ENCODE results near the gene LRRFIP1. TPM values are rescaled to one million over a fixed set of nuclear protein-coding genes. Genes with fewer than 3 reads are reported as not detected.
A peak's percentile ranks its signal among the peaks of the same experiment; 100 is the strongest.

LRRFIP1 gene
- total and polyA plus RNA-seq, 2 of the 13 experiments (the other 11 are each of a cell fraction or from before 2014, with no cell fraction given), result 15.9 to 40.5 TPM

- TF ChIP-seq HINFP (CRISPR knock-in tag; IDR thresholded peaks at IDR 0.05; ENCODE audit: low read depth) (peak; percentile 88), CHCHD3 (CRISPR knock-in tag; IDR thresholded peaks at IDR 0.05) (no peak), ZFP91 (CRISPR knock-in tag; IDR thresholded peaks at IDR 0.05; ENCODE audit: borderline replicate concordance) (peak; percentile 96; the same call in 1 of the 2 replicates), NFKBIZ (CRISPR knock-in tag; IDR thresholded peaks at IDR 0.05) (no peak; the same call in none of the 2 replicates), ZXDC (CRISPR knock-in tag; IDR thresholded peaks at IDR 0.05) (peak; percentile 80; the same call in 1 of the 2 replicates), ZBTB46 (CRISPR knock-in tag; IDR thresholded peaks at IDR 0.05; ENCODE audit: borderline replicate concordance) (0 out of 2 replicates have a peak, but pooled peaks have one; percentile 51), TFDP2 (CRISPR knock-in tag; IDR thresholded peaks at IDR 0.05) (peak; percentile 45), ZNF451 (CRISPR knock-in tag; IDR thresholded peaks at IDR 0.05) (peak; percentile 99), NFATC3 (CRISPR knock-in tag; IDR thresholded peaks at IDR 0.05) (no peak), ZNF446 (CRISPR knock-in tag; IDR thresholded peaks at IDR 0.05) (no peak), MED13 (CRISPR knock-in tag; IDR thresholded peaks at IDR 0.05) (peak; percentile 90; the same call in 1 of the 2 replicates), ZNF720 (CRISPR knock-in tag; IDR thresholded peaks at IDR 0.05) (no peak), ZC3H4 (CRISPR knock-in tag; IDR thresholded peaks at IDR 0.05; ENCODE audit: borderline replicate concordance) (no peak), NPAS2 (CRISPR knock-in tag; IDR thresholded peaks at IDR 0.05; ENCODE audit: borderline replicate concordance) (no peak), PRDM15 (CRISPR knock-in tag; IDR thresholded peaks at IDR 0.05) (peak; percentile 97)
Measured at GRCh38 chr2:237590272-237591140, 36.9 kb upstream of the LRRFIP1 start, which contains the start of gene RAB17 (continued).

Data from HepG2 (cell line).